Parathyroid adenoma (tissue), 2 donors: Measurements from ENCODE around the gene SS18L1.

Experiments
- H2AFZ ChIP-seq: fragments of 300-600 bp; sonication (generic); one replicate; pipeline ENCODE4 v1.7.0; 2017; ENCODE audit warnings: antibody characterized with exemption, mild to moderate bottlenecking
- H3K27ac ChIP-seq: fragments of 300-600 bp; sonication (generic); one replicate; pipeline ENCODE4 v1.7.0; 2017
- H3K27me3 ChIP-seq: fragments of 300-600 bp; sonication (generic); one replicate; pipeline ENCODE4 v1.7.0; 2017; ENCODE audit warnings: low read length; ENCODE audit not compliant: control insufficient read depth, insufficient read depth
- H3K36me3 ChIP-seq: fragments of 300-600 bp; sonication (generic); one replicate; pipeline ENCODE4 v1.7.0; 2017; ENCODE audit warnings: low read length; ENCODE audit not compliant: control insufficient read depth, insufficient read depth
- H3K4me1 ChIP-seq: fragments of 300-600 bp; sonication (generic); one replicate; pipeline ENCODE4 v1.7.0; 2017; ENCODE audit warnings: control low read depth
- H3K4me2 ChIP-seq: fragments of 300-600 bp; sonication (generic); one replicate; pipeline ENCODE4 v1.7.0; 2017; ENCODE audit warnings: low read length
- H3K4me3 ChIP-seq: fragments of 300-600 bp; sonication (generic); one replicate; pipeline ENCODE4 v1.7.0; 2017; ENCODE audit warnings: low read depth, low read length
- H3K79me2 ChIP-seq: fragments of 300-600 bp; sonication (generic); one replicate; pipeline ENCODE4 v1.7.0; 2017; ENCODE audit warnings: control low read depth
- H3K9ac ChIP-seq: fragments of 300-600 bp; sonication (generic); one replicate; pipeline ENCODE4 v1.7.0; 2017; ENCODE audit warnings: mild to moderate bottlenecking
- H3K9me3 ChIP-seq: fragments of 300-600 bp; sonication (generic); one replicate; pipeline ENCODE4 v1.7.0; 2017; ENCODE audit warnings: low read length; ENCODE audit not compliant: control insufficient read depth
- TF ChIP-seq, protein P1 (sequence below): fragments of 300-600 bp; sonication (generic); IDR thresholded peaks from one replicate; pipeline ENCODE4 v1.7.0; 2017; ENCODE audit warnings: antibody characterized with exemption, mild to moderate bottlenecking
- donor health status: primary hyperparathyroidism.

SS18L1 gene

DNA sequence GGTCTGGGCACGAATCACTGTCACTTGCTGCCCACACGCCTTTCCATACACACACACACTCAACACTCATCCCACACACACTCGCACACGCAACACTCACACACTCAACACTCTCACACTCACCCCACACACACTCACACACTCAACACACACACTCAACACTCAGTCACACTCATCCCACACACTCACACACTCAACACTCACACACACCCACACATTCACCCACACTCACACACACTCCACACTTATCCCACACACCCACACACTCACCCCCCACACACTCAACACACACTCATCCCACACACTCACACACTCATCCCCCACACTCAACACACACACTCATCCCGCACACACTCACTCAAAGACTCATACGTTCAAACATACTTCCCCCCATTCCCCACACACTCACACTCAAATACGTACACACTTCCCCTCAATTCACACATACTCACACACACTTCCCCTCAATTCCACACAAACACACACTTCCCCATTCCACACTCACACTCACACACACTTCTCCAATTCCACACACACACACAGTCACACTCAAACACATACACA is 85.5 kb downstream of the SS18L1 start:
- Histone ChIP-seq H3K9ac (no peak overlapping the region), H3K4me1 (peaks cover 25% of the 10 kb centered on the region), H3K27me3 (no peaks in the 10 kb centered on the region), H3K4me3 (no peak overlapping the region), H3K27ac (no peak overlapping the region), H3K4me2 (no peak overlapping the region), H2AFZ (no peak overlapping the region), H3K9me3 (no peaks in the 10 kb centered on the region), H3K36me3 (no peaks in the 10 kb centered on the region), H3K79me2 (no peaks in the 10 kb centered on the region)
- TF ChIP-seq, protein P1, sequence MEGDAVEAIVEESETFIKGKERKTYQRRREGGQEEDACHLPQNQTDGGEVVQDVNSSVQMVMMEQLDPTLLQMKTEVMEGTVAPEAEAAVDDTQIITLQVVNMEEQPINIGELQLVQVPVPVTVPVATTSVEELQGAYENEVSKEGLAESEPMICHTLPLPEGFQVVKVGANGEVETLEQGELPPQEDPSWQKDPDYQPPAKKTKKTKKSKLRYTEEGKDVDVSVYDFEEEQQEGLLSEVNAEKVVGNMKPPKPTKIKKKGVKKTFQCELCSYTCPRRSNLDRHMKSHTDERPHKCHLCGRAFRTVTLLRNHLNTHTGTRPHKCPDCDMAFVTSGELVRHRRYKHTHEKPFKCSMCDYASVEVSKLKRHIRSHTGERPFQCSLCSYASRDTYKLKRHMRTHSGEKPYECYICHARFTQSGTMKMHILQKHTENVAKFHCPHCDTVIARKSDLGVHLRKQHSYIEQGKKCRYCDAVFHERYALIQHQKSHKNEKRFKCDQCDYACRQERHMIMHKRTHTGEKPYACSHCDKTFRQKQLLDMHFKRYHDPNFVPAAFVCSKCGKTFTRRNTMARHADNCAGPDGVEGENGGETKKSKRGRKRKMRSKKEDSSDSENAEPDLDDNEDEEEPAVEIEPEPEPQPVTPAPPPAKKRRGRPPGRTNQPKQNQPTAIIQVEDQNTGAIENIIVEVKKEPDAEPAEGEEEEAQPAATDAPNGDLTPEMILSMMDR = no peak

DNA sequence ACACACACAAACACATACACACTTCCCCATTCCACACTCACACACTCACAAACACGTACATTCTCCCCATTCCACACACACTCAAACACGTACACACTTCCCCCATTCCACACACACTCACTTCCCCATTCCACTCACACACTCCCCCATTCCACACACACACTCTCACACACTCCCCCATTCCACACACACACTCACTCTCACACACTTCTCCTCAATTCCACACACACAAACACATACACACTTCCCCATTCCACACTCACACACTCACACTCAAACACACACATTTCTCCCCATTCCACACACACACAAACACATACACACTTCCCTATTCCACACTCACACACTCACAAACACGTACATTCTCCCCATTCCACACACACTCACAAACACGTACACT is 86.1 kb downstream of the SS18L1 start:
- Histone ChIP-seq H3K27ac (no peak overlapping the region), H3K27me3 (no peaks in the 10 kb centered on the region), H3K4me2 (no peak overlapping the region), H3K79me2 (no peaks in the 10 kb centered on the region), H2AFZ (no peak overlapping the region), H3K9ac (no peak overlapping the region), H3K4me3 (no peak overlapping the region), H3K9me3 (no peaks in the 10 kb centered on the region), H3K36me3 (no peaks in the 10 kb centered on the region), H3K4me1 (peaks cover 25% of the 10 kb centered on the region)
- TF ChIP-seq, protein P1 = no peak

DNA sequence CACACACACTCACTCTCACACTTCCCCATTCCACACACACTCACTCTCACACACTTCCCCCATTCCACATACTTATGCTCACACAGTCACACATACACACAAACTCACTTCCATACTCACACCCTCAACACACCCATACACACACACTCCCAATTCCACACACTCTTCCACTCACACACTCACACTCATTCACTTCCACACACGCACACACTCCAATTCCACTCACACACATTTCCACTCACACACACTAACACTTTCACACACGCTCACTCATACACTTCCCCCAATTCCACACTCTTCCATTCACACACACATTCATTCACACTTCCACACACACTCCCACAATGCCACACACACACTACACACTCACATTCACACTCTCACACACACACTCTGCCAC is 86.7 kb downstream of the SS18L1 start:
- no peak overlapping the region for H3K9ac ChIP-seq
- no peaks in the 10 kb centered on the region for H3K79me2 ChIP-seq
- H3K9me3 ChIP-seq = no peaks in the 10 kb centered on the region
- H3K27ac ChIP-seq = no peak overlapping the region
- H3K4me1 ChIP-seq = peaks cover 29% of the 10 kb centered on the region
- H3K27me3 ChIP-seq = no peaks in the 10 kb centered on the region
- H3K36me3 ChIP-seq = no peaks in the 10 kb centered on the region
- H3K4me3 ChIP-seq = no peak overlapping the region
- H3K4me2 ChIP-seq = no peak overlapping the region
- H2AFZ ChIP-seq = no peak overlapping the region
- TF ChIP-seq, protein P1 = no peak

DNA sequence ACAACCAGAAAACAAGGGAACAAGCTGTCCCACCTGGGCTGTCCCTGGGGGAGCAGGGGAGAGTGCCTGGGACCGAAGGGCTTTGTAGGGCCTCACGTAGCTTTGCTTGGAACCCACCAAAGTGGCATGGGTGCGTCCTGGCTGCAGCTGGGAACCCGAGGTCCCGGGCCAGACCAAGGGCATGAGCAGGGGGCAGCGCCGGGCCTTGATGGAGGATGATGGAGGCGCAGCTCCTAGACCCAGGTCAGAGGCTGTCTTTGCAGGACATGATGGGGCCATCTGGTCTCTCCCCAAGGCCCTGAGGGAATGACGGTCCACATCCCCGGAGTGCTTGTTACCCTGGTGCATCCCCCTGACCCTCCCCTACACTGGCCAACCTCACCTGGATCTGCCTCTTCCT is 87.1 kb downstream of the SS18L1 start:
- Histone ChIP-seq H3K36me3 (no peaks in the 10 kb centered on the region), H3K27ac (no peak overlapping the region), H3K4me2 (no peak overlapping the region), H3K4me3 (no peak overlapping the region), H3K4me1 (peaks cover 33% of the 10 kb centered on the region), H3K9me3 (no peaks in the 10 kb centered on the region), H3K27me3 (no peaks in the 10 kb centered on the region), H2AFZ (no peak overlapping the region), H3K79me2 (no peaks in the 10 kb centered on the region), H3K9ac (no peak overlapping the region)
- TF ChIP-seq, protein P1 = no peak

DNA sequence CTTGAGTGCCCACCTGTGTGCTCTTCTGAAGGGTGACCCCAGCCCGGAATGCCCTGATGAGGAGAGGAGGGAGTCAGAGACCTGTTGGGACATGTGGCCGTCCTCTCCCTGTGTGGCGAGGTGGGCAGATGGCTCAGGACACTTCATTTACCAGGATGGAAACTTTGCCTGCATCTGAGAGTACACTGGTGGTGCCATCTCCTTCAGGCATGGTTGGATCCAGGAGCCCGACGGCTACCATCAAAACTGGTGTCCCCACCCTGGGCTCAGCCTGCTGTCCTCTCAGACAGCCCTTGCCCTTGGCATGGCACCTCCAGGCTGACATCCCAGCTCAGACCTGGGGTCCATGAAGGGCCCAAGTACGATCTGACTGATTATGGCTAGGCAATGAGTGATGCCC is 87.7 kb downstream of the SS18L1 start:
- Histone ChIP-seq H3K9me3 (no peaks in the 10 kb centered on the region), H3K4me3 (no peak overlapping the region), H3K36me3 (no peaks in the 10 kb centered on the region), H2AFZ (no peak overlapping the region), H3K27ac (no peak overlapping the region), H3K4me1 (peaks cover 34% of the 10 kb centered on the region), H3K9ac (no peak overlapping the region), H3K27me3 (no peaks in the 10 kb centered on the region), H3K79me2 (no peaks in the 10 kb centered on the region), H3K4me2 (no peak overlapping the region)
- TF ChIP-seq, protein P1 = no peak
